GM12878 (cell line): ENCODE results near the gene HAND2. TPM values are rescaled to one million over a fixed set of nuclear protein-coding genes. Genes with fewer than 3 reads are reported as not detected.

Experiments used
- ATAC-seq: fragments of 200-7000 bp; cut with Tn5 transposase; 3 replicates; pipeline ENCODE4 v1.9.1; 2020; ENCODE audit warnings: mild to moderate bottlenecking, moderate library complexity
- BruUV-seq: library from RNA; stranded (reverse); fragments of 400-500 nt; replicated peaks from 2 replicates; lab custom pipeline; 2021; lab: Mats Ljungman, UMichigan
- CTCF ChIA-PET: fragments of 300-600 bp; sonication (Branson Sonifier 250); formaldehyde crosslinking; extraction: SDS; loops from one replicate; lab custom pipeline; 2021; ENCODE audit warnings: inconsistent platforms; lab: Yijun Ruan, JAX
- POLR2A ChIA-PET: fragments of 350-600 bp; formaldehyde crosslinking; extraction: SDS; loops from one replicate; lab custom pipeline; 2021; ENCODE audit warnings: inconsistent platforms; lab: Charles Lee
- RAD21 ChIA-PET: fragments of 300-600 bp; sonication (Branson Sonifier 250); formaldehyde crosslinking; loops from one replicate; lab custom pipeline; 2023; ENCODE audit warnings: antibody characterized with exemption; ENCODE audit not compliant: unreplicated experiment; lab: Charles Lee
- SMC1A ChIA-PET: fragments of 300-600 bp; sonication (Branson Sonifier 250); formaldehyde crosslinking; loops from one replicate; lab custom pipeline; 2023; ENCODE audit not compliant: unreplicated experiment, uncharacterized antibody; lab: Charles Lee
- DNase-seq: peaks from one replicate; pipeline ENCODE4 v3.0.0-alpha.2; 2011; ENCODE audit warnings: low read depth, low spot score
- FAIRE-seq: peaks from 3 replicates; lab custom pipeline; 2011; peaks lifted over from hg19 to GRCh38; lab: Jason Lieb, UNC
- H2AFZ ChIP-seq: 2 replicates; pipeline ENCODE4 v1.6.0; 2011; ENCODE audit warnings: low read depth, low read length, control low read depth; ENCODE audit not compliant: control insufficient read depth
- H3K27ac ChIP-seq: 2 replicates; pipeline ENCODE4 v1.5.1; 2011; ENCODE audit warnings: control low read depth; ENCODE audit not compliant: control insufficient read depth, insufficient read depth
- H3K27me3 ChIP-seq, 2 experiments: replicated peaks in 1 of 2; 2 replicates each; pipeline versions ENCODE4 v1.6.0 to v1.6.1; 2011; ENCODE audit warnings: low read length in 1 of 2; ENCODE audit not compliant: control insufficient read depth in 2 of 2, insufficient read depth in 2 of 2
- H3K36me3 ChIP-seq, 2 experiments: 2 replicates each; pipeline ENCODE4 v1.5.1; 2011; ENCODE audit warnings: low read length in 1 of 2; ENCODE audit not compliant: control insufficient read depth in 2 of 2, insufficient read depth in 2 of 2
- H3K4me1 ChIP-seq: 2 replicates; pipeline ENCODE4 v1.6.1; 2011; ENCODE audit warnings: mild to moderate bottlenecking, low read length, moderate library complexity, mixed read lengths; ENCODE audit not compliant: control insufficient read depth, insufficient read depth
- H3K4me2 ChIP-seq: 2 replicates; pipeline ENCODE4 v1.6.0; 2011; ENCODE audit warnings: control low read depth; ENCODE audit not compliant: control insufficient read depth, insufficient read depth
- H3K4me3 ChIP-seq: fragments of 200-600 bp; sonication (generic); 2 replicates; pipeline ENCODE4 v1.5.1; 2016
- H3K79me2 ChIP-seq: 2 replicates; pipeline ENCODE4 v1.6.0; 2011; ENCODE audit warnings: low read length; ENCODE audit not compliant: control insufficient read depth, insufficient read depth
- H3K9ac ChIP-seq: 2 replicates; pipeline ENCODE4 v1.8.0; 2011; ENCODE audit warnings: low read length, control low read depth, mixed read lengths; ENCODE audit not compliant: control insufficient read depth, insufficient read depth
- H3K9me3 ChIP-seq: replicated peaks from 3 replicates; pipeline ENCODE4 v1.5.1; 2011; ENCODE audit warnings: mild to moderate bottlenecking, low read length; ENCODE audit not compliant: control insufficient read depth, insufficient read depth
- H4K20me1 ChIP-seq: 2 replicates; pipeline ENCODE4 v1.6.0; 2011; ENCODE audit not compliant: control insufficient read depth, insufficient read depth
- BRCA1 ChIP-seq: IDR thresholded peaks from 2 replicates; pipeline ENCODE4 v1.6.1; 2011; ENCODE audit warnings: low read depth, low read length, improper control_type of control experiment
- CEBPB ChIP-seq, 2 experiments: fragments of 150-350 bp in 1 of 2; IDR thresholded peaks; 2 replicates each; pipeline ENCODE4 v1.6.1; 2012 to 2014; ENCODE audit warnings: low read depth in 2 of 2, low read length in 2 of 2, borderline replicate concordance in 1 of 2, inconsistent platforms in 1 of 2
- HCFC1 ChIP-seq: fragments of 150-350 bp; IDR thresholded peaks from 2 replicates; pipeline ENCODE4 v1.6.1; 2014; ENCODE audit warnings: low read length
- MEF2A ChIP-seq: IDR thresholded peaks from 2 replicates; pipeline ENCODE4 v1.6.1; 2011; ENCODE audit warnings: low read depth, mild to moderate bottlenecking, low read length, moderate library complexity; ENCODE audit not compliant: insufficient read depth
- MTA2 ChIP-seq: fragments of 450-650 bp; IDR thresholded peaks from 2 replicates; pipeline ENCODE4 v1.6.1; 2016; ENCODE audit warnings: low read depth, mild to moderate bottlenecking, moderate library complexity
- MTA3 ChIP-seq: IDR thresholded peaks from 2 replicates; pipeline ENCODE4 v1.6.1; 2012; ENCODE audit warnings: low read length, inconsistent platforms, borderline replicate concordance
- PAX5 ChIP-seq: IDR thresholded peaks from 2 replicates; pipeline ENCODE4 v1.6.1; 2011; ENCODE audit warnings: low read depth, low read length, borderline replicate concordance
- POLR2AphosphoS2 ChIP-seq: IDR thresholded peaks from 2 replicates; pipeline ENCODE4 v1.6.1; 2011; ENCODE audit warnings: low read depth, mild to moderate bottlenecking, low read length, improper control_type of control experiment, moderate library complexity
- RAD21 ChIP-seq: IDR thresholded peaks from 2 replicates; pipeline ENCODE4 v1.6.1; 2011; ENCODE audit warnings: mild to moderate bottlenecking, low read depth, low read length, moderate library complexity; ENCODE audit not compliant: insufficient read depth
- RB1 ChIP-seq: fragments of 450-650 bp; formaldehyde crosslinking; IDR thresholded peaks from 2 replicates; pipeline ENCODE4 v1.6.1; 2017; ENCODE audit warnings: mild to moderate bottlenecking, borderline replicate concordance
- RCOR1 ChIP-seq: conservative IDR thresholded peaks from 2 replicates; pipeline ENCODE4 v1.6.1; 2012; ENCODE audit warnings: low read depth, low read length, improper control_type of control experiment
- SMAD5 ChIP-seq: IDR thresholded peaks from 2 replicates; pipeline ENCODE4 v1.6.1; 2016; ENCODE audit warnings: antibody characterized with exemption, low read depth
- TARDBP ChIP-seq: IDR thresholded peaks from 2 replicates; pipeline ENCODE4 v1.6.1; 2016; ENCODE audit warnings: borderline replicate concordance
- TCF7 ChIP-seq: IDR thresholded peaks from 2 replicates; pipeline ENCODE4 v1.6.1; 2014; ENCODE audit warnings: antibody characterized with exemption, borderline replicate concordance
- WRNIP1 ChIP-seq: IDR thresholded peaks from 2 replicates; pipeline ENCODE4 v1.6.1; 2011; ENCODE audit warnings: low read depth, low read length, improper control_type of control experiment, borderline replicate concordance
- YY1 ChIP-seq: IDR thresholded peaks from 2 replicates; pipeline ENCODE4 v1.6.1; 2011; ENCODE audit warnings: low read depth, mild to moderate bottlenecking, low read length
- ZNF274 ChIP-seq: IDR thresholded peaks from one replicate; pipeline ENCODE4 v1.8.0; 2011; ENCODE audit not compliant: insufficient read length, insufficient read depth
- WGBS: methylation state at CpG from one replicate; pipeline ENCODE4 v1.1.6; 2016; ENCODE audit warnings: low lambda C conversion rate; ENCODE audit not compliant: insufficient replicate concordance, insufficient coverage; ENCODE audit errors: missing lambda C conversion rate; 5-methylcytosine and 5-hydroxymethylcytosine counted together
- in situ Hi-C: fragments of 300-500 bp; cut with MboI; formaldehyde crosslinking; loops from 9 replicates; pipeline ENCODE4 v1.14.3; 2018; ENCODE audit warnings: mixed read lengths
- intact Hi-C: fragments of 100-400 bp; cut with micrococcal nuclease; formaldehyde crosslinking; loops from one replicate; pipeline ENCODE4 v1.14.2; 2022; ENCODE audit not compliant: unreplicated experiment
- polyA plus RNA-seq, 11 experiments: library from polyadenylated mRNA; depleted of rRNA in 4 of 11; unstranded in 6 of 11; stranded (reverse) in 5 of 11; fragments of >200 nt; fragmentation: Nextera tagmentation in 4 of 11; fragmentation: Illumina TruSeq in 1 of 11; extraction: Ambion mirVana in 4 of 11; extraction: Trizol in 1 of 11; gene quantifications; 1 replicate in 1 of 11; 2 replicates in 10 of 11; pipeline versions ENCODE4 v1.2.1 to v1.2.3, GENCODE V29; 2011 to 2016; ENCODE audit warnings: inconsistent platforms in 2 of 11, missing spikeins in 2 of 11, low read depth in 1 of 11
- total RNA-seq, 4 experiments: library from RNA; depleted of rRNA in 3 of 4; stranded (reverse); fragments of >200 nt in 3 of 4; fragmentation: Illumina TruSeq in 1 of 4; extraction: Trizol in 1 of 4; gene quantifications; 2 replicates each; pipeline versions ENCODE4 v1.2.1 to v1.2.3, GENCODE V29; 2013 to 2021
- TF ChIP-seq, protein P1 (sequence below): fragments of 450-650 bp; IDR thresholded peaks from 2 replicates; pipeline ENCODE4 v1.6.1; 2017; ENCODE audit warnings: borderline replicate concordance
- TF ChIP-seq, protein P2 (sequence below): fragments of 450-650 bp; IDR thresholded peaks from 2 replicates; pipeline ENCODE4 v1.6.1; 2017; ENCODE audit warnings: mild to moderate bottlenecking, moderate library complexity

Gene HAND2
- total and polyA plus RNA-seq, 10 of the 15 experiments (the other 5 are each of a cell fraction or from before 2014, with no cell fraction given) = 0.09 TPM; not detected in 9

- ChIA-PET SMC1A (no interaction called here), CTCF (no interaction called here), RAD21 (no interaction called here), POLR2A (no interaction called here)
- no peak for TF ChIP-seq SMAD5
- no peak for TF ChIP-seq BRCA1
- TF ChIP-seq POLR2AphosphoS2 = no peak
- no peak for TF ChIP-seq MTA2
- TF ChIP-seq RCOR1 = no peak
- TF ChIP-seq WRNIP1 = no peak
- TF ChIP-seq TCF7 = no peak
- no peak for TF ChIP-seq RB1
- no peak for TF ChIP-seq ZNF274
- TF ChIP-seq MEF2A = no peak
- TF ChIP-seq PAX5 = no peak
- TF ChIP-seq, protein P1, sequence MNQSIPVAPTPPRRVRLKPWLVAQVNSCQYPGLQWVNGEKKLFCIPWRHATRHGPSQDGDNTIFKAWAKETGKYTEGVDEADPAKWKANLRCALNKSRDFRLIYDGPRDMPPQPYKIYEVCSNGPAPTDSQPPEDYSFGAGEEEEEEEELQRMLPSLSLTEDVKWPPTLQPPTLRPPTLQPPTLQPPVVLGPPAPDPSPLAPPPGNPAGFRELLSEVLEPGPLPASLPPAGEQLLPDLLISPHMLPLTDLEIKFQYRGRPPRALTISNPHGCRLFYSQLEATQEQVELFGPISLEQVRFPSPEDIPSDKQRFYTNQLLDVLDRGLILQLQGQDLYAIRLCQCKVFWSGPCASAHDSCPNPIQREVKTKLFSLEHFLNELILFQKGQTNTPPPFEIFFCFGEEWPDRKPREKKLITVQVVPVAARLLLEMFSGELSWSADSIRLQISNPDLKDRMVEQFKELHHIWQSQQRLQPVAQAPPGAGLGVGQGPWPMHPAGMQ = no peak
- no peak for TF ChIP-seq HCFC1
- TF ChIP-seq CEBPB (IDR thresholded peaks at IDR 0.05; ENCODE audit: borderline replicate concordance in 1 of 2, low read depth in 2 of 2, low read length in 2 of 2) = no peak
- TF ChIP-seq, protein P2, sequence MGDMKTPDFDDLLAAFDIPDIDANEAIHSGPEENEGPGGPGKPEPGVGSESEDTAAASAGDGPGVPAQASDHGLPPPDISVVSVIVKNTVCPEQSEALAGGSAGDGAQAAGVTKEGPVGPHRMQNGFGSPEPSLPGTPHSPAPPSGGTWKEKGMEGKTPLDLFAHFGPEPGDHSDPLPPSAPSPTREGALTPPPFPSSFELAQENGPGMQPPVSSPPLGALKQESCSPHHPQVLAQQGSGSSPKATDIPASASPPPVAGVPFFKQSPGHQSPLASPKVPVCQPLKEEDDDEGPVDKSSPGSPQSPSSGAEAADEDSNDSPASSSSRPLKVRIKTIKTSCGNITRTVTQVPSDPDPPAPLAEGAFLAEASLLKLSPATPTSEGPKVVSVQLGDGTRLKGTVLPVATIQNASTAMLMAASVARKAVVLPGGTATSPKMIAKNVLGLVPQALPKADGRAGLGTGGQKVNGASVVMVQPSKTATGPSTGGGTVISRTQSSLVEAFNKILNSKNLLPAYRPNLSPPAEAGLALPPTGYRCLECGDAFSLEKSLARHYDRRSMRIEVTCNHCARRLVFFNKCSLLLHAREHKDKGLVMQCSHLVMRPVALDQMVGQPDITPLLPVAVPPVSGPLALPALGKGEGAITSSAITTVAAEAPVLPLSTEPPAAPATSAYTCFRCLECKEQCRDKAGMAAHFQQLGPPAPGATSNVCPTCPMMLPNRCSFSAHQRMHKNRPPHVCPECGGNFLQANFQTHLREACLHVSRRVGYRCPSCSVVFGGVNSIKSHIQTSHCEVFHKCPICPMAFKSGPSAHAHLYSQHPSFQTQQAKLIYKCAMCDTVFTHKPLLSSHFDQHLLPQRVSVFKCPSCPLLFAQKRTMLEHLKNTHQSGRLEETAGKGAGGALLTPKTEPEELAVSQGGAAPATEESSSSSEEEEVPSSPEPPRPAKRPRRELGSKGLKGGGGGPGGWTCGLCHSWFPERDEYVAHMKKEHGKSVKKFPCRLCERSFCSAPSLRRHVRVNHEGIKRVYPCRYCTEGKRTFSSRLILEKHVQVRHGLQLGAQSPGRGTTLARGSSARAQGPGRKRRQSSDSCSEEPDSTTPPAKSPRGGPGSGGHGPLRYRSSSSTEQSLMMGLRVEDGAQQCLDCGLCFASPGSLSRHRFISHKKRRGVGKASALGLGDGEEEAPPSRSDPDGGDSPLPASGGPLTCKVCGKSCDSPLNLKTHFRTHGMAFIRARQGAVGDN = no peak
- TF ChIP-seq MTA3 = no peak
- TF ChIP-seq RAD21 = no peak
- TF ChIP-seq YY1 = no peak
- no peak for TF ChIP-seq TARDBP
- H2AFZ ChIP-seq = no peak overlapping the region
- no peak overlapping the region for H3K4me2 ChIP-seq
- H3K4me1 ChIP-seq = no peaks in the 10 kb centered on the region
- FAIRE-seq = no peak
- ATAC-seq = no peak
- H3K4me3 ChIP-seq = no peak overlapping the region
- no TSS peak for BruUV-seq
- no peaks in the 10 kb centered on the region for H3K36me3 ChIP-seq
- peaks cover 8 to 31% of the 10 kb centered on the region in 2 experiments for H3K27me3 ChIP-seq
- in situ Hi-C loops = loop anchor here (25.0 kb wide), 1 partner anchor 788 kb away; no protein-coding TSS in a partner anchor
- no peak overlapping the region for H3K27ac ChIP-seq
- DNase-seq = no peak
- intact Hi-C loops = no loop called here
- H4K20me1 ChIP-seq = no peaks in the 10 kb centered on the region
- no peaks in the 10 kb centered on the region for H3K79me2 ChIP-seq
- no peak overlapping the region for H3K9ac ChIP-seq
- 39% methylated on average over 25 of the region's 25 CpGs for WGBS
- H3K9me3 ChIP-seq = no peaks in the 10 kb centered on the region; the same call in 2 of the 3 replicates
These were observed 5.6 kb downstream of the HAND2 start for GRCh38 chr4:173524218-173525117.
